ENCODE data around the gene OPN1LW.
A peak's percentile ranks its signal among the peaks of the same experiment; 100 is the strongest.

OPN1LW gene

GRCh38 chrX:154117566-154117965 is 26.5 kb upstream of the OPN1LW start:
- no peak overlapping the region for H3K27ac ChIP-seq (ENCODE audit: low read length)
- H3K36me3 ChIP-seq (ENCODE audit: insufficient read depth, low read depth, low read length) = no peaks in the 10 kb centered on the region
- H3K4me1 ChIP-seq (ENCODE audit: insufficient read depth, low read length) = no peaks in the 10 kb centered on the region
- H3K9ac ChIP-seq (ENCODE audit: low read depth, low read length) = no peak overlapping the region
- H3K9me3 ChIP-seq (ENCODE audit: insufficient read depth, low read depth, low read length) = no peaks in the 10 kb centered on the region
- no peak overlapping the region for H3K4me3 ChIP-seq (ENCODE audit: low read length)
- no peaks in the 10 kb centered on the region for H3K27me3 ChIP-seq (ENCODE audit: insufficient read depth, low read length)

- no peak overlapping the region for H3K27ac ChIP-seq (ENCODE audit: low read length)
- no peaks in the 10 kb centered on the region for H3K27me3 ChIP-seq (ENCODE audit: insufficient read depth, low read length)
- H3K9ac ChIP-seq (ENCODE audit: low read depth, low read length) = no peak overlapping the region
- no peaks in the 10 kb centered on the region for H3K4me1 ChIP-seq (ENCODE audit: insufficient read depth, low read length)
- H3K36me3 ChIP-seq (ENCODE audit: insufficient read depth, low read depth, low read length) = no peaks in the 10 kb centered on the region
- no peak overlapping the region for H3K4me3 ChIP-seq (ENCODE audit: low read length)
- no peaks in the 10 kb centered on the region for H3K9me3 ChIP-seq (ENCODE audit: insufficient read depth, low read depth, low read length)
Measured at GRCh38 chrX:154120567-154120966, 23.5 kb upstream of the OPN1LW start.

- Histone ChIP-seq H3K36me3 (ENCODE audit: insufficient read depth, low read depth, low read length) (no peaks in the 10 kb centered on the region), H3K27ac (ENCODE audit: low read length) (no peak overlapping the region), H3K4me1 (ENCODE audit: insufficient read depth, low read length) (no peaks in the 10 kb centered on the region), H3K9me3 (ENCODE audit: insufficient read depth, low read depth, low read length) (no peaks in the 10 kb centered on the region), H3K4me3 (ENCODE audit: low read length) (no peak overlapping the region), H3K9ac (ENCODE audit: low read depth, low read length) (no peak overlapping the region), H3K27me3 (ENCODE audit: insufficient read depth, low read length) (no peaks in the 10 kb centered on the region)
Measured at GRCh38 chrX:154121207-154121606, 22.8 kb upstream of the OPN1LW start.

GRCh38 chrX:154121961-154122360 is 22.1 kb upstream of the OPN1LW start:
- no peaks in the 10 kb centered on the region for H3K36me3 ChIP-seq (ENCODE audit: insufficient read depth, low read depth, low read length)
- H3K4me1 ChIP-seq (ENCODE audit: insufficient read depth, low read length) = no peaks in the 10 kb centered on the region
- H3K9me3 ChIP-seq (ENCODE audit: insufficient read depth, low read depth, low read length) = no peaks in the 10 kb centered on the region
- H3K27me3 ChIP-seq (ENCODE audit: insufficient read depth, low read length) = no peaks in the 10 kb centered on the region
- H3K4me3 ChIP-seq (ENCODE audit: low read length) = no peak overlapping the region
- H3K9ac ChIP-seq (ENCODE audit: low read depth, low read length) = no peak overlapping the region
- no peak overlapping the region for H3K27ac ChIP-seq (ENCODE audit: low read length)

- H3K9ac ChIP-seq (ENCODE audit: low read depth, low read length) = no peak overlapping the region
- H3K4me3 ChIP-seq (ENCODE audit: low read length) = no peak overlapping the region
- H3K27ac ChIP-seq (ENCODE audit: low read length) = no peak overlapping the region
- no peaks in the 10 kb centered on the region for H3K36me3 ChIP-seq (ENCODE audit: insufficient read depth, low read depth, low read length)
- H3K4me1 ChIP-seq (ENCODE audit: insufficient read depth, low read length) = no peaks in the 10 kb centered on the region
- no peaks in the 10 kb centered on the region for H3K9me3 ChIP-seq (ENCODE audit: insufficient read depth, low read depth, low read length)
- H3K27me3 ChIP-seq (ENCODE audit: insufficient read depth, low read length) = no peaks in the 10 kb centered on the region
Measured at GRCh38 chrX:154123241-154124219, 20.5 kb upstream of the OPN1LW start.

GRCh38 chrX:154125391-154126040 is 18.5 kb upstream of the OPN1LW start:
- Histone ChIP-seq H3K27me3 (ENCODE audit: insufficient read depth, low read length) (no peaks in the 10 kb centered on the region), H3K9me3 (ENCODE audit: insufficient read depth, low read depth, low read length) (no peaks in the 10 kb centered on the region), H3K4me3 (ENCODE audit: low read length) (no peak overlapping the region), H3K9ac (ENCODE audit: low read depth, low read length) (no peak overlapping the region), H3K27ac (ENCODE audit: low read length) (no peak overlapping the region), H3K4me1 (ENCODE audit: insufficient read depth, low read length) (no peaks in the 10 kb centered on the region), H3K36me3 (ENCODE audit: insufficient read depth, low read depth, low read length) (no peaks in the 10 kb centered on the region)

- Histone ChIP-seq H3K27ac (ENCODE audit: low read length) (no peak overlapping the region), H3K4me3 (ENCODE audit: low read length) (no peak overlapping the region), H3K9ac (ENCODE audit: low read depth, low read length) (no peak overlapping the region), H3K9me3 (ENCODE audit: insufficient read depth, low read depth, low read length) (no peaks in the 10 kb centered on the region), H3K4me1 (ENCODE audit: insufficient read depth, low read length) (no peaks in the 10 kb centered on the region), H3K36me3 (ENCODE audit: insufficient read depth, low read depth, low read length) (no peaks in the 10 kb centered on the region), H3K27me3 (ENCODE audit: insufficient read depth, low read length) (no peaks in the 10 kb centered on the region)
Measured at GRCh38 chrX:154126101-154126500, 17.9 kb upstream of the OPN1LW start.

GRCh38 chrX:154131955-154132354 is 12.1 kb upstream of the OPN1LW start:
- no peak overlapping the region for H3K9ac ChIP-seq (ENCODE audit: low read depth, low read length)
- no peaks in the 10 kb centered on the region for H3K9me3 ChIP-seq (ENCODE audit: insufficient read depth, low read depth, low read length)
- H3K4me1 ChIP-seq (ENCODE audit: insufficient read depth, low read length) = no peaks in the 10 kb centered on the region
- no peak overlapping the region for H3K27ac ChIP-seq (ENCODE audit: low read length)
- no peak overlapping the region for H3K4me3 ChIP-seq (ENCODE audit: low read length)
- peaks cover 10% of the 10 kb centered on the region; the same call in 1 of the 2 replicates for H3K27me3 ChIP-seq (ENCODE audit: insufficient read depth, low read length)
- no peaks in the 10 kb centered on the region for H3K36me3 ChIP-seq (ENCODE audit: insufficient read depth, low read depth, low read length)

GRCh38 chrX:154132366-154132765 is 11.7 kb upstream of the OPN1LW start:
- H3K27me3 ChIP-seq (ENCODE audit: insufficient read depth, low read length) = peaks cover 15% of the 10 kb centered on the region
- H3K4me1 ChIP-seq (ENCODE audit: insufficient read depth, low read length) = no peaks in the 10 kb centered on the region

GRCh38 chrX:154135458-154136229 is 8.4 kb upstream of the OPN1LW start:
- Histone ChIP-seq H3K27ac (ENCODE audit: low read length) (no peak overlapping the region), H3K27me3 (ENCODE audit: insufficient read depth, low read length) (peaks cover 20% of the 10 kb centered on the region), H3K9ac (ENCODE audit: low read depth, low read length) (no peak overlapping the region)

More at GRCh38 chrX:154132366-154132765, 11.7 kb upstream of the OPN1LW start:
- Histone ChIP-seq H3K4me3 (ENCODE audit: low read length) (no peak overlapping the region), H3K9me3 (ENCODE audit: insufficient read depth, low read depth, low read length) (no peaks in the 10 kb centered on the region), H3K27ac (ENCODE audit: low read length) (no peak overlapping the region), H3K9ac (ENCODE audit: low read depth, low read length) (no peak overlapping the region), H3K36me3 (ENCODE audit: insufficient read depth, low read depth, low read length) (no peaks in the 10 kb centered on the region)

GRCh38 chrX:154136627-154137161 is 7.3 kb upstream of the OPN1LW start:
- Histone ChIP-seq H3K4me1 (ENCODE audit: insufficient read depth, low read length) (no peaks in the 10 kb centered on the region), H3K27me3 (ENCODE audit: insufficient read depth, low read length) (peaks cover 20% of the 10 kb centered on the region), H3K36me3 (ENCODE audit: insufficient read depth, low read depth, low read length) (no peaks in the 10 kb centered on the region), H3K4me3 (ENCODE audit: low read length) (peak overlapping the region; percentile 30; the same call in 1 of the 2 replicates), H3K27ac (ENCODE audit: low read length) (no peak overlapping the region), H3K9ac (ENCODE audit: low read depth, low read length) (no peak overlapping the region; the same call in 1 of the 2 replicates), H3K9me3 (ENCODE audit: insufficient read depth, low read depth, low read length) (no peaks in the 10 kb centered on the region)

More at GRCh38 chrX:154135458-154136229, 8.4 kb upstream of the OPN1LW start:
- Histone ChIP-seq H3K4me3 (ENCODE audit: low read length) (no peak overlapping the region), H3K4me1 (ENCODE audit: insufficient read depth, low read length) (no peaks in the 10 kb centered on the region), H3K9me3 (ENCODE audit: insufficient read depth, low read depth, low read length) (no peaks in the 10 kb centered on the region), H3K36me3 (ENCODE audit: insufficient read depth, low read depth, low read length) (no peaks in the 10 kb centered on the region)
